ENCODE data around the gene PLET1.

DNA sequence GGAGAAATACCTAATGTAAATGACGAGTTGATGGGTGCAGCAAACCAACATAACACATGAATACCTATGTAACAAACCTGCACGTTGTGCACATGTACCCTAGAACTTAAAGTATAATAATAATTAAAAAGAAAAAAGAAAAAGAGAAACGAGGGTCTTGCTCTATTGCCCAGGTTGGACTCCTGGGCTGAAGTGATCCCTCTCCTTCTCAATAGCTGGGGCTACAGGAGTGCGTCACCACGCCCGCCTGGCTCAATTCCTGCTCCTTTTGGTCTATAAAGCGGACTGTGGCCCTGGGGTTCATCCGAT lies 35.0 kb downstream of the PLET1 start:
- TF ChIP-seq CTCF (IDR thresholded peaks at IDR 0.05) (no peak), EZH2phosphoT487 (IDR thresholded peaks at IDR 0.05) (no peak), EZH2 (IDR thresholded peaks at IDR 0.05) (no peak)
